Measurements from ENCODE around the gene BCL3. TPM values are rescaled to one million over a fixed set of nuclear protein-coding genes. Genes with fewer than 3 reads are reported as not detected.
A peak's percentile ranks its signal among the peaks of the same experiment; 100 is the strongest.

Gene BCL3
- total and polyA plus RNA-seq, 2 of the 13 experiments (the other 11 are each of a cell fraction or from before 2014, with no cell fraction given): 2.3 to 4.0 TPM

DNA sequence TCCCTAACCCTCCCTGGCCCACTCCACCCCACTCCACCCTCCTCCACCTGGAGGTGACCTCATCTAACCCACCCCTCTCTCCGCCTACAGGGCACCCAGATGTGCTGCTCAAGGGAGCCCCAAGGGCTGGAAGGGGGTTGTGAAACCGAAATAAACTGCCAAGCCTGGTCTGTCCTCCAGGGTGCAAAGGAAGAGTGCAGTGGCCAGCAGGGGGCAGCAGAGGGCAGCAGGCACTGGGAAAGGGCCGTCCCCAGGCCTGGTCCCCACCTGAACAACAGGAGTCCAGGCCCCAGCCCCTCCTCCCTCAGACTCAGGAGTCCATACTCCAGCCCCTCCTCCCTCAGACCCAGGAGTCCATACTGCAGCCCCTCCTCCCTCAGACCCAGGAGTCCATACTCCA lies 52.0 kb downstream of the BCL3 start (continued):
- TF ChIP-seq CCAR2 (optimal IDR thresholded peaks at IDR 0.05; ENCODE audit: low read depth, low read length) (no peak), RBM39 (IDR thresholded peaks at IDR 0.05; ENCODE audit: low read depth, low read length, poor library complexity, severe bottlenecking) (no peak), CEBPB (IDR thresholded peaks at IDR 0.05; ENCODE audit: borderline replicate concordance, low read depth, low read length) (peak; percentile 71), SMAD9 (CRISPR knock-in tag; IDR thresholded peaks at IDR 0.05) (no peak), ZBTB7B (CRISPR knock-in tag; IDR thresholded peaks at IDR 0.05) (peak; percentile 69; the same call in 1 of the 2 replicates), ZNF766 (CRISPR knock-in tag; IDR thresholded peaks at IDR 0.05; ENCODE audit: borderline replicate concordance) (no peak), ZFP62 (CRISPR knock-in tag; IDR thresholded peaks at IDR 0.05) (no peak), ZFY (CRISPR knock-in tag; IDR thresholded peaks at IDR 0.05) (peak; percentile 62), CREB1 (IDR thresholded peaks at IDR 0.05) (no peak), CREB1 (CRISPR knock-in tag; IDR thresholded peaks at IDR 0.05) (no peak), ZNF496 (CRISPR knock-in tag; IDR thresholded peaks at IDR 0.05; ENCODE audit: insufficient replicate concordance) (no peak), SAP130 (CRISPR knock-in tag; IDR thresholded peaks at IDR 0.05; ENCODE audit: low read depth) (peak; percentile 50; the same call in 1 of the 2 replicates), ZNF773 (CRISPR knock-in tag; IDR thresholded peaks at IDR 0.05; ENCODE audit: borderline replicate concordance) (no peak), ELF4 (CRISPR knock-in tag; IDR thresholded peaks at IDR 0.05; ENCODE audit: borderline replicate concordance) (no peak), ZNF543 (CRISPR knock-in tag; IDR thresholded peaks at IDR 0.05) (peak; percentile 73; the same call in 1 of the 2 replicates), ESRRA (CRISPR knock-in tag; IDR thresholded peaks at IDR 0.05; ENCODE audit: low read depth) (0 out of 2 replicates have a peak, but pooled peaks have one; percentile 39), NCOA5 (CRISPR knock-in tag; IDR thresholded peaks at IDR 0.05) (no peak), ZFP41 (CRISPR knock-in tag; IDR thresholded peaks at IDR 0.05; ENCODE audit: borderline replicate concordance) (no peak), ZNF746 (CRISPR knock-in tag; IDR thresholded peaks at IDR 0.05) (peak; percentile 49; the same call in 1 of the 2 replicates), ZNF629 (CRISPR knock-in tag; conservative IDR thresholded peaks at IDR 0.05) (no peak), ZNF124 (CRISPR knock-in tag; IDR thresholded peaks at IDR 0.05) (no peak), ZSCAN25 (CRISPR knock-in tag; IDR thresholded peaks at IDR 0.05) (no peak)
- TF ChIP-seq, protein P1, sequence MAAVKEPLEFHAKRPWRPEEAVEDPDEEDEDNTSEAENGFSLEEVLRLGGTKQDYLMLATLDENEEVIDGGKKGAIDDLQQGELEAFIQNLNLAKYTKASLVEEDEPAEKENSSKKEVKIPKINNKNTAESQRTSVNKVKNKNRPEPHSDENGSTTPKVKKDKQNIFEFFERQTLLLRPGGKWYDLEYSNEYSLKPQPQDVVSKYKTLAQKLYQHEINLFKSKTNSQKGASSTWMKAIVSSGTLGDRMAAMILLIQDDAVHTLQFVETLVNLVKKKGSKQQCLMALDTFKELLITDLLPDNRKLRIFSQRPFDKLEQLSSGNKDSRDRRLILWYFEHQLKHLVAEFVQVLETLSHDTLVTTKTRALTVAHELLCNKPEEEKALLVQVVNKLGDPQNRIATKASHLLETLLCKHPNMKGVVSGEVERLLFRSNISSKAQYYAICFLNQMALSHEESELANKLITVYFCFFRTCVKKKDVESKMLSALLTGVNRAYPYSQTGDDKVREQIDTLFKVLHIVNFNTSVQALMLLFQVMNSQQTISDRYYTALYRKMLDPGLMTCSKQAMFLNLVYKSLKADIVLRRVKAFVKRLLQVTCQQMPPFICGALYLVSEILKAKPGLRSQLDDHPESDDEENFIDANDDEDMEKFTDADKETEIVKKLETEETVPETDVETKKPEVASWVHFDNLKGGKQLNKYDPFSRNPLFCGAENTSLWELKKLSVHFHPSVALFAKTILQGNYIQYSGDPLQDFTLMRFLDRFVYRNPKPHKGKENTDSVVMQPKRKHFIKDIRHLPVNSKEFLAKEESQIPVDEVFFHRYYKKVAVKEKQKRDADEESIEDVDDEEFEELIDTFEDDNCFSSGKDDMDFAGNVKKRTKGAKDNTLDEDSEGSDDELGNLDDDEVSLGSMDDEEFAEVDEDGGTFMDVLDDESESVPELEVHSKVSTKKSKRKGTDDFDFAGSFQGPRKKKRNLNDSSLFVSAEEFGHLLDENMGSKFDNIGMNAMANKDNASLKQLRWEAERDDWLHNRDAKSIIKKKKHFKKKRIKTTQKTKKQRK (IDR thresholded peaks at IDR 0.05; ENCODE audit: low read length): no peak
- TF ChIP-seq, protein P2, sequence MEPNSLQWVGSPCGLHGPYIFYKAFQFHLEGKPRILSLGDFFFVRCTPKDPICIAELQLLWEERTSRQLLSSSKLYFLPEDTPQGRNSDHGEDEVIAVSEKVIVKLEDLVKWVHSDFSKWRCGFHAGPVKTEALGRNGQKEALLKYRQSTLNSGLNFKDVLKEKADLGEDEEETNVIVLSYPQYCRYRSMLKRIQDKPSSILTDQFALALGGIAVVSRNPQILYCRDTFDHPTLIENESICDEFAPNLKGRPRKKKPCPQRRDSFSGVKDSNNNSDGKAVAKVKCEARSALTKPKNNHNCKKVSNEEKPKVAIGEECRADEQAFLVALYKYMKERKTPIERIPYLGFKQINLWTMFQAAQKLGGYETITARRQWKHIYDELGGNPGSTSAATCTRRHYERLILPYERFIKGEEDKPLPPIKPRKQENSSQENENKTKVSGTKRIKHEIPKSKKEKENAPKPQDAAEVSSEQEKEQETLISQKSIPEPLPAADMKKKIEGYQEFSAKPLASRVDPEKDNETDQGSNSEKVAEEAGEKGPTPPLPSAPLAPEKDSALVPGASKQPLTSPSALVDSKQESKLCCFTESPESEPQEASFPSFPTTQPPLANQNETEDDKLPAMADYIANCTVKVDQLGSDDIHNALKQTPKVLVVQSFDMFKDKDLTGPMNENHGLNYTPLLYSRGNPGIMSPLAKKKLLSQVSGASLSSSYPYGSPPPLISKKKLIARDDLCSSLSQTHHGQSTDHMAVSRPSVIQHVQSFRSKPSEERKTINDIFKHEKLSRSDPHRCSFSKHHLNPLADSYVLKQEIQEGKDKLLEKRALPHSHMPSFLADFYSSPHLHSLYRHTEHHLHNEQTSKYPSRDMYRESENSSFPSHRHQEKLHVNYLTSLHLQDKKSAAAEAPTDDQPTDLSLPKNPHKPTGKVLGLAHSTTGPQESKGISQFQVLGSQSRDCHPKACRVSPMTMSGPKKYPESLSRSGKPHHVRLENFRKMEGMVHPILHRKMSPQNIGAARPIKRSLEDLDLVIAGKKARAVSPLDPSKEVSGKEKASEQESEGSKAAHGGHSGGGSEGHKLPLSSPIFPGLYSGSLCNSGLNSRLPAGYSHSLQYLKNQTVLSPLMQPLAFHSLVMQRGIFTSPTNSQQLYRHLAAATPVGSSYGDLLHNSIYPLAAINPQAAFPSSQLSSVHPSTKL (CRISPR knock-in tag; IDR thresholded peaks at IDR 0.05): peak; percentile 32; the same call in 1 of the 2 replicates
- TF ChIP-seq, protein P3, sequence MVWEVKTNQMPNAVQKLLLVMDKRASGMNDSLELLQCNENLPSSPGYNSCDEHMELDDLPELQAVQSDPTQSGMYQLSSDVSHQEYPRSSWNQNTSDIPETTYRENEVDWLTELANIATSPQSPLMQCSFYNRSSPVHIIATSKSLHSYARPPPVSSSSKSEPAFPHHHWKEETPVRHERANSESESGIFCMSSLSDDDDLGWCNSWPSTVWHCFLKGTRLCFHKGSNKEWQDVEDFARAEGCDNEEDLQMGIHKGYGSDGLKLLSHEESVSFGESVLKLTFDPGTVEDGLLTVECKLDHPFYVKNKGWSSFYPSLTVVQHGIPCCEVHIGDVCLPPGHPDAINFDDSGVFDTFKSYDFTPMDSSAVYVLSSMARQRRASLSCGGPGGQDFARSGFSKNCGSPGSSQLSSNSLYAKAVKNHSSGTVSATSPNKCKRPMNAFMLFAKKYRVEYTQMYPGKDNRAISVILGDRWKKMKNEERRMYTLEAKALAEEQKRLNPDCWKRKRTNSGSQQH (CRISPR knock-in tag; IDR thresholded peaks at IDR 0.05; ENCODE audit: low read depth): no peak
